Measurements from ENCODE around the gene OXSR1.
A peak's percentile ranks its signal among the peaks of the same experiment; 100 is the strongest.
"Not testable (repeated sequence)": the region's sequence is repeated elsewhere in the genome, so short reads cannot be mapped to it uniquely, and the experiment has no call there.

The OXSR1 gene

GRCh38 chr3:38128303-38128655 lies 37.1 kb upstream of the OXSR1 start:
- no peak for DNase-seq

GRCh38 chr3:38129058-38129457 lies 36.3 kb upstream of the OXSR1 start:
- DNase-seq = no peak

DNA sequence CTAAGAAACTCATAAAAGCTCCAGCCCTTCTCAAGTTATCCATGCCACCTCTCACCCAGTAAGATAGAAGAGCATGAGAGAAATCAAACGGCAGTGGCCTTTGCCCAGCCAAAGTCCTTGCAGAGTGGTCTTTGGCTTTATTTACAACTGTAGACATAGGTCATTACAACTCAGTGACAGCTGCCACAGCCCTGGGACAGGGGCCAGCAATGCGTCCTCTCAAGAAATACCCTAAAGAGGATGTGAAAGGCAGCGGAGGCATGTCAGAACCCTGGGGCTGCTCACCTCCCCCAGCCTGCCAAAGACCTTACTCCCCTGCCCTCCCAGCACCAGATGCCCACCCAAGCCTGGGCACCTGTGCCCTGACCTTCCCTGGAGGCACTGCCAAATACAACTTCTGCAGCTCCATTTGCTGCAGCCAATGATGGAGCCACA lies 34.7 kb upstream of the OXSR1 start:
- DNase-seq = no peak

- no peak for DNase-seq
Measured at GRCh38 chr3:38131621-38132369, 33.5 kb upstream of the OXSR1 start.

GRCh38 chr3:38133209-38133556 lies 32.2 kb upstream of the OXSR1 start:
- DNase-seq = no peak

GRCh38 chr3:38133557-38134405 lies 31.6 kb upstream of the OXSR1 start:
- no peak for DNase-seq

GRCh38 chr3:38134517-38135143 lies 30.7 kb upstream of the OXSR1 start:
- DNase-seq = not testable (repeated sequence)

GRCh38 chr3:38135621-38136277 lies 29.6 kb upstream of the OXSR1 start:
- DNase-seq = not testable (repeated sequence)

DNA sequence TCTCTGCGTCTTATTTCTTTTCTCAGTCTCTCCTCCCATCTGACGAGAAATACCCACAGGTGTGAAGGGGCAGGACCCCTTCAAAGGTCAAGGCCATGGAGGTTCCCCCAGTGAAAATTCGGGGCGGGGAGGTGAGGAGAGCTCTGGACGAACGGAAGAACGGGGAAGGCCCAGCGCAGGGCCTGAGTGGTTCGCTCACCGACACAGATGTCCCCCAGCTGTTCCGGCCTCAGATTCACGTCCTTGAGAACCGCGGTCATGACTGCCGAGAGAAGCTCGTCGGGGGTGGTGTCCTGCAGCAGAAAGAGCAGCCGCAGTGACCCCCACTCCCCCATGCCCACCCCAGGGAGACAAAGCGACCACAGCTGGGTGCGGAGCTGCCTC lies 29.0 kb upstream of the OXSR1 start:
- DNase-seq = no peak

DNA sequence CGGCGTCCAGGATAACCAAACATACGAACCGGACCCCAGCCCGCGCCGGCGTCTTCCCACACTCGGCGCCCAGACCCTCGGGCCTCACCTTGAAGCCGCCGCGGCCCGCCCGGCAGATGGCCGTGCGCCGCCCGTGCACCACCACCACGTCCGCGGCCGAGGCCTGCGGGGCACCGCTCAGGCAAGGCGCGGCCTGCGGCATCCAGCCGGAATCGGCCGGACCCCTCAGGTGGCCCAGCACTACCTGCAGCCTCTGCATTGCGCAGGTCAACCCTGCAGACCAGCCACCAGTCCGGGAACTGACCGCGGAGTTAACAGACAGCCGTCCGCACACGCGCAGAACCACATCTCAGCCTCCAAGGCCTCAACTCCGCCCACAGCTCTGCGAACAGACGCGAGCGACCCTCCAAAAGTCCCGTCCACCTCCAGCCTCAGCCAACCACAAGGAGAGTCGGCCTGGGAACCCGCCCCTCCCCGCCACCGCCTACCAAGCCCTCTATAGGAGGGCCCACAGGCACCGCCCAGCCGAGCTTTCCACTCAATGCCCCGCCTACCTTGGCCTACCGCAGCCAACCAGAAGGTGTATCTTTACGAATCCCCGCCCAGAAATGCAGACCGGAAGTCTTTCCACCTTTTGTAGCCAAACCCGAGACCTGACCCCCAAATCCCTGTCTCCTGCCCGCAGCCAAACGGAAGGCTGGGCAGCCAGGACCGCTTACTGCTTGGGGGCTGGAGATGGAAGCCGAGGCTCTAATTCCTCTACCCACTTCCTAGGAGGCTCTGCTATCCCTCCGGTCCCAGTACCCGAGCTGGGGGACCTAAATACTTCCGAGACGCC lies 28.3 kb upstream of the OXSR1 start, which contains the start of gene ACAA1:
ACAA1 (minus strand) TSS at position 351 of the 838 bp plus-strand sequence; CDS start at position 259, 92 bp downstream.
- DNase-seq = peak; percentile 86 to 100 (median 96)

DNA sequence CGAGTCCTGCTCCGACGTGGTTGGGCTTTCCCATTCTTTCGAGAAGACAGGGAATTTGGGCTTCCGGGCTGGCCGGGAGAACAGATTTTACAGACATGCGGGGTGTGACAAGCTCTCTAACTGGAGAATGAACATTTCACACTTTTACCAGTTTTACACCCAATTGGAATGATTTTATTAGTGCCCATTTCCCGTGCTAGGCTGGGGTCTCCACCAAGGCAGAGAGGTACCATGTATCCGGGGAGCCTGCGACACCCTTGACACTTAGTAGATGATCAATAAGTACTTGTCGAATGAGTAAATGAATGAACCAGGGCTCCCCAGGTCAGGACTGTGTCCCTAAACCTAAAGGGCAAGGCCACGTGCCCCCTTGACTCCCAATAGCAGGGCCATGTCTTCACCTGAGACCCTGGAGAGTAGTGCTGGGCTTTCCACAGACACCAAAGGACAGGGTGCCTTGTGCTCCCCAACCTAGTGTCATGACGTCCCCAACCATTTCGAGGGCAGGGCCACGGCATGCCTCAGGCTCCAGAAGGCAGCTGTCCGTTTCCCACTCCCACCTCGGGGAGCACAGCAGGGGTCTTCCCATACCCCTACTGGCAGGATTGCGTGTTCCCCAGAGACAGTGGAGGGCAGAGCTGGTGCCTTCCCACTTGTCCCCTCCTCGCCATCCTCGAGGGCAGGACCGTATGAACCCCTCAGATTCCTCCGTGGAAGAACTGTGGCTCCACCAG lies 27.6 kb upstream of the OXSR1 start:
- DNase-seq = peak in 3 of 14 donors; percentile 41 to 65 (median 46)

DNA sequence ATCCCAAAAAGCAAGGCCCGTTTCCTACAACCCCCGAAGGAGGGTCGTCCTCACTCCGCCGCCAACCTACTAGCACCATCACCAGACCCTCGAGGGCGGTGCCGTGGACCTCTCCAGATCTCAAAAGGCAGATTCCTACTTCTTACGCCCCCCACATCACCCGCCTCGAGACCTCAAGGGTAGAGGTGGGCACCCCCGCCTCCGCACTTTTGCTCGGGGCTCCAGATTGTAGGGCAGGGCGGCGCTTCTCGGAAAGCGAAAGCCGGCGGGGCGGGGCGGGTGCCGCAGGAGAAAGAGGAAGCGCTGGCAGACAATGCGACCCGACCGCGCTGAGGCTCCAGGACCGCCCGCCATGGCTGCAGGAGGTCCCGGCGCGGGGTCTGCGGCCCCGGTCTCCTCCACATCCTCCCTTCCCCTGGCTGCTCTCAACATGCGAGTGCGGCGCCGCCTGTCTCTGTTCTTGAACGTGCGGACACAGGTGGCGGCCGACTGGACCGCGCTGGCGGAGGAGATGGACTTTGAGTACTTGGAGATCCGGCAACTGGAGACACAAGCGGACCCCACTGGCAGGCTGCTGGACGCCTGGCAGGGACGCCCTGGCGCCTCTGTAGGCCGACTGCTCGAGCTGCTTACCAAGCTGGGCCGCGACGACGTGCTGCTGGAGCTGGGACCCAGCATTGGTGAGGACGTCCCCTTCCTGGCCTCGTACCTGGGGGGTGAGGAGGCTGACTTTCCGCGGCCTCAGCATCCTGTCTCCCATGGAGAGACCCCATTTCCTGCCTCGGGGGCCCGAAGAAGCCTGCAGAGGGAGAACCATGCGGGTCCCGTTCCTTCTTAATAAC lies 26.8 kb upstream of the OXSR1 start, which contains the start of gene MYD88:
MYD88 (plus strand) TSS at position 313 of the 842 bp plus-strand sequence; CDS start at position 353, 40 bp downstream.
- DNase-seq = peak in 12 of 14 donors; percentile 27 to 81 (median 56)

DNA sequence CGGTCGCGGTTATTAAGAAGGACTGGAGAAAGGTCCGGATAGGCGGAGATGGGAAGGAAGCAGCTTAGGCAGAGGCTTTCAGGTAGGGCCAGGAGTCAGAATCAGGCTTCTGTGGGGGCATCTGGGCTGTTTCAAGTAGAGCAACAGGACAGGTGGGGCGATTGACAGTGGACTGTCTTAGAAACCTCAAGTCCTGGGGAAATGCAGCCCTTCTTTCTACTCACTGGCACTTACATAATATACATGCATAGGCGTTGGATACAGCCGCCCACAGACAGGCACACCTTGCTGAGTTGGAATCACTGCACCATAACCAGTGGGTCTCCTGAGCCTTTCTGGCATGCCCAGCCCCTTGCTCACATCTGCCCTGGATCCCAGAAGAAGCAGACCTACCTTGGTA lies 26.1 kb upstream of the OXSR1 start:
- peak in 1 of 14 donors; percentile 62 for DNase-seq

GRCh38 chr3:38139652-38140051 lies 25.7 kb upstream of the OXSR1 start:
- DNase-seq = no peak

GRCh38 chr3:38140326-38141172 lies 24.8 kb upstream of the OXSR1 start:
- no peak for DNase-seq

- no peak for DNase-seq
Measured at GRCh38 chr3:38141173-38141951, 24.0 kb upstream of the OXSR1 start.

- DNase-seq = no peak
Measured at GRCh38 chr3:38141952-38142273, 23.4 kb upstream of the OXSR1 start.

DNA sequence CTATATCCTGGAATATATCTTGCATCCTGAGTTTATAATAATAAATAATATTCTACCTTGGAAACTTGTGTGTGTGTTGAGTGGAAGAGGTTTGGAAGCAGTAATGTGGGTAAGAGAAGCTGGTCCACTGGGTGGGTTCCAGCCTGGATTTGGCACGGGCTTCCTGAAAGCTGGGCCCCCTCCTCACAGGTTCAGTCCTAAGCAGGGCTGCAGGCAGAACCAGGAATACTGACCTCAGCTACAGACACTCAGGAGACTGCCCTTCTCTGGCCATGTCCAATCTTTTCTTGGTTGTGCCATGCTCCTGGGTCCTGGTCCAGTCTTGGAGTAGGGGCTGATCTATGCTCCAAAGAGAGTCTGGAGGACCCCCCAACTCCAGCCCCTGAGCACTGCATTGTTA lies 22.4 kb upstream of the OXSR1 start:
- no peak for DNase-seq
